GM12874 (cell line): ENCODE results near the gene SCAANT1.

ENCODE experiments used
- TF ChIP-seq, protein P1 (sequence below): IDR thresholded peaks from 2 replicates; pipeline ENCODE4 v1.5.1; 2011; ENCODE audit warnings: low read depth, mild to moderate bottlenecking, control low read depth, low read length, moderate library complexity; ENCODE audit not compliant: insufficient read depth

Gene SCAANT1

DNA sequence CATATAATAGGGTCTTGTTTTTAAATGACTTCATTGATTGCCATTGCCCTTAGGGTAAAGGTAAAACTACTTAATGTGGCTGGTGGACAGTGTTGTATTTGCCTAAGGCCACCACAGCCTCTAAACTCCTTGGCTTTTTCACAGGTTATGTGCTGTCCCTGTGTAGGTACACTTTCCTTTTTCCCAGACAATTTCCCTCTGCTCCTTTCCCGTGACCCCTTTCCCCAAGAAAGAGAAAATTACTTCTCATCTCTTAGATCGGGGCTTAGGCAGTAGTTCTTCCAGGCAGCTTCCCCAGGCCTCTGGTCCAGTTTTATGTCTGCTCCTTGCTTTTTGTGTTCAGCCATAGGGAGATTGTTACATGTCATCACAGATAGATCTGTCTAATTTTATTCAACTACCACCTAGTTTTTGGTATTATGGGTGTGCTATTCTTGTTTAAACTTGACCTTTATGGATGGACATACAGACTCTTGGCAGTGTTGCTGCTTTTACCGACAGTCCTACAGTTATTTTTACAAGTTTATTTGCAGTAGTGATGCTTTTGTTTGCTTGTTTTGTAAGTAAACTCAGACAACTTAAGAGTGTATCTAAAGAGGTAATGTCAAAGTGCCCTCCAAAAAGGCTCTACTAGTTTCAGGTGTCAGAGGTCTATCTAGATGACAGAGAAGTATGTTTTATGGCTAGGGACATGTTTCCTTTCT, 20.5 kb upstream of the SCAANT1 start:
- TF ChIP-seq, protein P1, sequence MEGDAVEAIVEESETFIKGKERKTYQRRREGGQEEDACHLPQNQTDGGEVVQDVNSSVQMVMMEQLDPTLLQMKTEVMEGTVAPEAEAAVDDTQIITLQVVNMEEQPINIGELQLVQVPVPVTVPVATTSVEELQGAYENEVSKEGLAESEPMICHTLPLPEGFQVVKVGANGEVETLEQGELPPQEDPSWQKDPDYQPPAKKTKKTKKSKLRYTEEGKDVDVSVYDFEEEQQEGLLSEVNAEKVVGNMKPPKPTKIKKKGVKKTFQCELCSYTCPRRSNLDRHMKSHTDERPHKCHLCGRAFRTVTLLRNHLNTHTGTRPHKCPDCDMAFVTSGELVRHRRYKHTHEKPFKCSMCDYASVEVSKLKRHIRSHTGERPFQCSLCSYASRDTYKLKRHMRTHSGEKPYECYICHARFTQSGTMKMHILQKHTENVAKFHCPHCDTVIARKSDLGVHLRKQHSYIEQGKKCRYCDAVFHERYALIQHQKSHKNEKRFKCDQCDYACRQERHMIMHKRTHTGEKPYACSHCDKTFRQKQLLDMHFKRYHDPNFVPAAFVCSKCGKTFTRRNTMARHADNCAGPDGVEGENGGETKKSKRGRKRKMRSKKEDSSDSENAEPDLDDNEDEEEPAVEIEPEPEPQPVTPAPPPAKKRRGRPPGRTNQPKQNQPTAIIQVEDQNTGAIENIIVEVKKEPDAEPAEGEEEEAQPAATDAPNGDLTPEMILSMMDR = no peak

GRCh38 chr3:63931290-63931689, 19.1 kb upstream of the SCAANT1 start:
- TF ChIP-seq, protein P1 = no peak

- TF ChIP-seq, protein P1 = no peak
These were observed 15.5 kb upstream of the SCAANT1 start for GRCh38 chr3:63927422-63928280.

- TF ChIP-seq, protein P1 = no peak
These were observed 14.1 kb upstream of the SCAANT1 start for GRCh38 chr3:63926309-63926708.

DNA sequence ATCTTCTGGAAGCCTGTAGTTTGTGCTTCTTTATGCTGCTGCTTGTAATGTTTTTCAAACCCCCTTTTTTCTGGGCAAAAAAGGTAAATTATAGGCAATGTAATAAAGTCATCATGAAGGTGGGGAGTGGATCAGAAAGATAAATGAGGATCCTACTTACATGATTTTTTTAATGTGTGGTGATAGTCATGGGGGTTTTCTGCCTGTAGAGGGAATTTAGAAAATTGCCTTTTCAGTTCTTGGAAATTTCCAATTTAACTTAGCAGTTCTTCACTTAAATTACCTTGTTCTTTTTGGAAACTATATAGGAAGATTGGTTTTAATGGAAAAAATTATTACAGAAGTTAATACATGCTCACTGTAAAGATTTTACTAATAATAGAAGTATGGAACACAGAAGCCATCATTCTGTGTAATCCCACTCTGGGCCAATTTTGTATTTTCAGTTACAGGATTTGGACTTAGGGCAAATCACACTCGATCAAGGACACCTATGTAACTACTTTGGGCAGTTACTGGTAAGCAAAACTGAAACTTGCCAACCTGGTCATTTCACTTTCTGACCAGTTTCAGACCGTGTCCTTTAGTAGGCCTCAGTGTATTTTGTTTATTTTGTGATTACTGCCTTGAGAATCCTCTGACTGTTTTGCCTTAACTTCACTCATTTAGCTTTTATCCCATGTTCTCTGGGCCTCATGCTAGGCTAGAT, 10.5 kb upstream of the SCAANT1 start:
- TF ChIP-seq, protein P1 = no peak

DNA sequence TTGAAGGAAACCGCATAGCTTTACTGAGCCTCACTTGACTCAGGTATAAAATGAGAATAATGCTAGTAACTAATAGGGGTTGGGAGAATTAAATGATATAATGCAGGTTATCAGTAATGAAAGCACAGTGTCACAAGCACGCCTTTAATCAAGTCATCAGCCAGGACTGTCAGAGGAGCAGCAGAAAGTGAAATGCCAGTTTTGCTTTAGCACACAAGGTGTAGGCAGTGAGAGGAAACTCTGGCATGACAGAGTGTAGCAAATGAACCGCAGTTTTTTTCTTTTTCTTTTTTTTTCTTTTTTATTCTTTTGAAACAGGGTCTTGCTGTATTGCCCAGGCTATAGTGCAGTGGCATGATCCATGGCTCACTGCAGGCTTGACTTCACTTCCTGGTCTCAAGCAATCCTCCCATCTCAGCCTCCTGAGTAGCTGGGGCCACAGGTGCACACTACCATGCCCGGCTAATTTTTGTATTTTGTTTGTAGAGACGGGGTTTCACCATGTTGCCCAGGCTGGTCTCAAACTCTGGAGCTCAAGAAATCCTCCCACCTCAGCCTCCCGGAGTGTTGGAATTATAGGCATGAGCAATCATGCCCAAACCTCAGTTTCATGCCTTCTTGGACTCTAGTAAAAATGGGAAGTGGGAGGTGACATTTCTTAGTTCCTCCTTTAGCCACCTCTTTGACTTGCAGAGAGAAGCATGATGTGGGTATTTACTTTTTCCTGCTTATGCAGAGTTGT, 9.7 kb upstream of the SCAANT1 start:
- TF ChIP-seq, protein P1 = no peak
